ENCODE results near the gene GBX1. TPM values are rescaled to one million over a fixed set of nuclear protein-coding genes. Genes with fewer than 3 reads are reported as not detected.

Gene GBX1
- polyA plus RNA-seq, 4 donors: 0.13 to 0.24 (median 0.22) TPM; not detected in 1

- no peak for DNase-seq (ENCODE audit: low read depth in 4 of 4, low spot score in 3 of 4)
These were observed 67.8 kb downstream of the GBX1 start for GRCh38 chr7:151099486-151100211.

Other genes starting within 250 kb of the GBX1 start
- gene KCNH2, start 189.4 kb downstream of the GBX1 start, polyA plus RNA-seq (ENCODE audit: insufficient read length in 4 of 4): 10 to 100 TPM; 14.3 to 26.1 (median 17.7) TPM
- gene NOS3, start 176.7 kb downstream of the GBX1 start, polyA plus RNA-seq (ENCODE audit: insufficient read length in 4 of 4): 10 to 100 TPM in 2 of 4 donors, 1 to 10 TPM in 2; 9.1 to 14.2 (median 10.3) TPM
- gene ATG9B, start 143.2 kb downstream of the GBX1 start, polyA plus RNA-seq (ENCODE audit: insufficient read length in 4 of 4): 1 to 10 TPM in 3 of 4 donors, under 1 TPM in 1; 0.65 to 2.5 (median 2.0) TPM
- 10 to 100 TPM; 18.7 to 23.7 (median 21.3) TPM for gene ABCB8, start 139.2 kb downstream of the GBX1 start, polyA plus RNA-seq (ENCODE audit: insufficient read length in 4 of 4)
- 1 to 10 TPM; 1.9 to 2.2 (median 2.1) TPM for gene ASIC3, start 119.2 kb downstream of the GBX1 start, polyA plus RNA-seq (ENCODE audit: insufficient read length in 4 of 4)
- 10 to 100 TPM; 15.8 to 19.0 (median 17.6) TPM for gene CDK5, start 109.8 kb downstream of the GBX1 start, polyA plus RNA-seq (ENCODE audit: insufficient read length in 4 of 4)
- 100 to 1,000 TPM in 1 of 4 donors, 10 to 100 TPM in 3; 89.0 to 104 (median 93.9) TPM for gene SLC4A2, start 108.1 kb downstream of the GBX1 start, polyA plus RNA-seq (ENCODE audit: insufficient read length in 4 of 4)
- 10 to 100 TPM; 49.5 to 77.1 (median 50.8) TPM for gene FASTK, start 86.9 kb downstream of the GBX1 start, polyA plus RNA-seq (ENCODE audit: insufficient read length in 4 of 4)
- gene TMUB1, start 84.2 kb downstream of the GBX1 start, polyA plus RNA-seq (ENCODE audit: insufficient read length in 4 of 4): 10 to 100 TPM; 26.2 to 43.0 (median 27.9) TPM
- 10 to 100 TPM; 56.0 to 71.1 (median 63.4) TPM for gene AGAP3, start 81.2 kb downstream of the GBX1 start, polyA plus RNA-seq (ENCODE audit: insufficient read length in 4 of 4)
- gene ASB10, start 19.6 kb upstream of the GBX1 start, polyA plus RNA-seq (ENCODE audit: insufficient read length in 4 of 4): not detected
- gene H2BK1, start 42.8 kb upstream of the GBX1 start, polyA plus RNA-seq (ENCODE audit: insufficient read length in 4 of 4): not detected
- 10 to 100 TPM; 25.1 to 28.6 (median 27.6) TPM for gene ABCF2, start 59.5 kb upstream of the GBX1 start, polyA plus RNA-seq (ENCODE audit: insufficient read length in 4 of 4)
- gene CHPF2, start 64.8 kb upstream of the GBX1 start, polyA plus RNA-seq (ENCODE audit: insufficient read length in 4 of 4): 10 to 100 TPM; 23.9 to 29.4 (median 25.3) TPM
- gene SMARCD3, start 81.0 kb upstream of the GBX1 start, polyA plus RNA-seq (ENCODE audit: insufficient read length in 4 of 4): 10 to 100 TPM; 61.3 to 71.7 (median 66.9) TPM
- 10 to 100 TPM; 70.4 to 94.1 (median 91.9) TPM for gene NUB1, start 174.1 kb upstream of the GBX1 start, polyA plus RNA-seq (ENCODE audit: insufficient read length in 4 of 4)
- 10 to 100 TPM; 24.8 to 48.7 (median 25.9) TPM for gene WDR86, start 242.3 kb upstream of the GBX1 start, polyA plus RNA-seq (ENCODE audit: insufficient read length in 4 of 4)

Data from right renal pelvis (tissue), 4 donors.